H1 (cell line): ENCODE data around the gene CA5A. TPM values are rescaled to one million over a fixed set of nuclear protein-coding genes. Genes with fewer than 3 reads are reported as not detected.

Experiments used
- CTCF ChIA-PET: fragments of 300-600 bp; sonication (Branson Sonifier 250); formaldehyde crosslinking; loops from one replicate; lab custom pipeline; 2021; ENCODE audit not compliant: partially characterized antibody; lab: Charles Lee
- POLR2A ChIA-PET: fragments of 300-600 bp; sonication (Branson Sonifier 250); formaldehyde crosslinking; loops from one replicate; lab custom pipeline; 2021; ENCODE audit warnings: inconsistent platforms; ENCODE audit not compliant: partially characterized antibody; lab: Charles Lee
- DNase-seq, 2 experiments: peaks; one replicate each; pipeline versions ENCODE4 v3.0.0 to v3.0.0-alpha.2; 2010 to 2022; ENCODE audit warnings: low spot score in 2 of 2, low read depth in 1 of 2, mixed read lengths in 1 of 2
- FAIRE-seq: peaks from 2 replicates; lab custom pipeline; 2011; peaks lifted over from hg19 to GRCh38; lab: Jason Lieb, UNC
- H2AFZ ChIP-seq: 2 replicates; pipeline ENCODE4 v1.8.1; 2012; ENCODE audit warnings: low read length, inconsistent platforms
- H2AK5ac ChIP-seq: 2 replicates; pipeline ENCODE4 v1.6.1; 2013; ENCODE audit warnings: low read depth, low read length
- H2BK120ac ChIP-seq: replicated peaks from 2 replicates; pipeline ENCODE3; 2013; ENCODE audit warnings: low read depth, low read length, inconsistent platforms
- H2BK12ac ChIP-seq: 2 replicates; pipeline ENCODE4 v1.6.1; 2013; ENCODE audit warnings: low read depth, low read length
- H2BK15ac ChIP-seq: 2 replicates; pipeline ENCODE4 v1.6.1; 2013; ENCODE audit warnings: low read length
- H2BK20ac ChIP-seq: 2 replicates; pipeline ENCODE4 v1.6.1; 2013; ENCODE audit warnings: low read length
- H2BK5ac ChIP-seq: 2 replicates; pipeline ENCODE4 v1.6.1; 2013; ENCODE audit warnings: low read depth, low read length
- H3K14ac ChIP-seq: 2 replicates; pipeline ENCODE4 v1.6.1; 2013; ENCODE audit warnings: inconsistent platforms; ENCODE audit not compliant: insufficient read length
- H3K18ac ChIP-seq: 2 replicates; pipeline ENCODE4 v1.6.1; 2013; ENCODE audit warnings: low read length; ENCODE audit errors: extremely low read depth
- H3K23ac ChIP-seq: 2 replicates; pipeline ENCODE4 v1.6.1; 2013; ENCODE audit warnings: inconsistent platforms; ENCODE audit not compliant: insufficient read length
- H3K23me2 ChIP-seq: 2 replicates; pipeline ENCODE4 v1.6.1; 2013; ENCODE audit warnings: low read depth, low read length
- H3K27ac ChIP-seq: 2 replicates; pipeline ENCODE4 v1.6.1; 2011; ENCODE audit warnings: low read depth, low read length, inconsistent platforms
- H3K27me3 ChIP-seq, 4 experiments: replicated peaks in 1 of 4; 1 replicate in 1 of 4; 2 replicates in 3 of 4; pipeline versions ENCODE4 v1.6.1 to v1.8.1; 2011 to 2013; ENCODE audit warnings: low read length in 3 of 4, mild to moderate bottlenecking in 3 of 4, inconsistent platforms in 2 of 4, mixed read lengths in 2 of 4, moderate library complexity in 1 of 4; ENCODE audit not compliant: control insufficient read depth in 3 of 4, insufficient read depth in 3 of 4; ENCODE audit errors: extremely low read depth in 1 of 4
- H3K36me3 ChIP-seq, 4 experiments: 2 replicates each; pipeline versions ENCODE4 v1.6.1 to v1.8.1; 2011 to 2013; ENCODE audit warnings: mild to moderate bottlenecking in 4 of 4, low read length in 3 of 4, moderate library complexity in 2 of 4, control low read depth in 1 of 4, inconsistent platforms in 1 of 4; ENCODE audit not compliant: insufficient read depth in 4 of 4, control insufficient read depth in 2 of 4
- H3K4ac ChIP-seq: replicated peaks from 2 replicates; pipeline ENCODE3; 2013; ENCODE audit warnings: low read length, low read depth, mixed read lengths, inconsistent platforms; ENCODE audit not compliant: insufficient read length
- H3K4me1 ChIP-seq, 4 experiments: replicated peaks in 1 of 4; 1 replicate in 1 of 4; 2 replicates in 3 of 4; pipeline versions ENCODE4 v1.6.1 to v1.8.1; 2011 to 2013; ENCODE audit warnings: low read length in 3 of 4, inconsistent platforms in 2 of 4, mixed read lengths in 1 of 4; ENCODE audit not compliant: insufficient read depth in 4 of 4, control insufficient read depth in 3 of 4
- H3K4me2 ChIP-seq, 2 experiments: 2 replicates each; pipeline versions ENCODE4 v1.6.1 to v1.8.1; 2011 to 2013; ENCODE audit warnings: low read depth in 2 of 2, low read length in 2 of 2, control low read depth in 1 of 2, inconsistent platforms in 1 of 2, mild to moderate bottlenecking in 1 of 2; ENCODE audit not compliant: insufficient read depth in 1 of 2
- H3K4me3 ChIP-seq, 4 experiments: fragments of 200-600, 300-600 bp in 1 of 4; sonication (generic), shearing (Covaris generic), sonication (Bioruptor Twin) in 1 of 4; 2 replicates each; pipeline versions ENCODE4 v1.5.1 to v1.8.1; 2011 to 2016; ENCODE audit warnings: low read length in 4 of 4, low read depth in 3 of 4, control low read depth in 2 of 4, inconsistent platforms in 2 of 4, mild to moderate bottlenecking in 2 of 4, mixed read lengths in 1 of 4, moderate library complexity in 1 of 4; ENCODE audit not compliant: insufficient read depth in 2 of 4; ENCODE audit errors: extremely low read depth in 1 of 4
- H3K56ac ChIP-seq: replicated peaks from 2 replicates; pipeline ENCODE3; 2013; ENCODE audit warnings: low read depth, mild to moderate bottlenecking, mixed read lengths, low read length, inconsistent platforms; ENCODE audit not compliant: insufficient read length
- H3K79me1 ChIP-seq: 2 replicates; pipeline ENCODE4 v1.6.1; 2013; ENCODE audit warnings: low read depth, low read length, control low read depth
- H3K79me2 ChIP-seq, 2 experiments: 2 replicates each; pipeline versions ENCODE4 v1.6.1 to v1.8.1; 2012 to 2013; ENCODE audit warnings: low read length in 2 of 2, mild to moderate bottlenecking in 2 of 2, inconsistent platforms in 1 of 2; ENCODE audit not compliant: insufficient read depth in 2 of 2, control insufficient read depth in 1 of 2
- H3K9ac ChIP-seq, 4 experiments: replicated peaks in 1 of 4; 1 replicate in 1 of 4; 2 replicates in 3 of 4; pipeline versions ENCODE4 v1.6.1 to v1.8.1; 2011 to 2013; ENCODE audit warnings: low read depth in 3 of 4, low read length in 3 of 4, control low read depth in 2 of 4, mild to moderate bottlenecking in 2 of 4, moderate library complexity in 2 of 4, inconsistent platforms in 1 of 4; ENCODE audit errors: extremely low read depth in 1 of 4
- H3K9me3 ChIP-seq, 2 experiments: 2 replicates each; pipeline versions ENCODE4 v1.6.1 to v1.8.1; 2012 to 2013; ENCODE audit warnings: mild to moderate bottlenecking in 2 of 2, moderate library complexity in 2 of 2, control low read depth in 1 of 2, inconsistent platforms in 1 of 2, low read depth in 1 of 2, low read length in 1 of 2, mixed read lengths in 1 of 2; ENCODE audit not compliant: insufficient read depth in 2 of 2
- H4K20me1 ChIP-seq, 2 experiments: replicated peaks in 1 of 2; 2 replicates each; pipeline versions ENCODE3 to v1.8.1; 2011 to 2013; ENCODE audit warnings: inconsistent platforms in 2 of 2, low read length in 2 of 2, mild to moderate bottlenecking in 1 of 2; ENCODE audit not compliant: insufficient read depth in 2 of 2, control insufficient read depth in 1 of 2
- H4K5ac ChIP-seq: 2 replicates; pipeline ENCODE4 v1.6.1; 2013; ENCODE audit warnings: low read length, low read depth, mixed read lengths, inconsistent platforms; ENCODE audit not compliant: insufficient read length
- H4K8ac ChIP-seq: 2 replicates; pipeline ENCODE4 v1.8.0; 2013; ENCODE audit warnings: mild to moderate bottlenecking, moderate library complexity, low read length, inconsistent platforms; ENCODE audit not compliant: insufficient read depth; ENCODE audit errors: extremely low read depth
- H4K91ac ChIP-seq: replicated peaks from 2 replicates; pipeline ENCODE3; 2013; ENCODE audit warnings: low read length, mixed read lengths, inconsistent platforms; ENCODE audit not compliant: insufficient read length
- EZH2 ChIP-seq: fragments of 200-600 bp; sonication (generic); IDR thresholded peaks from 2 replicates; pipeline ENCODE4 v1.7.1; 2012; ENCODE audit warnings: low read depth, mild to moderate bottlenecking, moderate library complexity, low read length, inconsistent platforms; ENCODE audit not compliant: severe bottlenecking
- JUN ChIP-seq: IDR thresholded peaks from 2 replicates; pipeline ENCODE4 v1.6.1; 2011; ENCODE audit warnings: low read depth, mild to moderate bottlenecking, improper control_type of control experiment, low read length
- KDM1A ChIP-seq: fragments of 200-600, 300-600 bp; sonication (generic); IDR thresholded peaks from 2 replicates; pipeline ENCODE4 v1.7.1; 2016; ENCODE audit warnings: mild to moderate bottlenecking, low read length, borderline replicate concordance
- TBP ChIP-seq: IDR thresholded peaks from 2 replicates; pipeline ENCODE4 v1.6.1; 2011; ENCODE audit warnings: low read depth, low read length, improper control_type of control experiment
- ZNF274 ChIP-seq: IDR thresholded peaks from 2 replicates; pipeline ENCODE4 v1.7.0; 2012; ENCODE audit warnings: low read length, borderline replicate concordance; ENCODE audit errors: extremely low read depth
- WGBS, 2 experiments: shearing (Covaris generic) in 1 of 2; methylation state at CpG; one replicate each; pipeline versions ENCODE4 v1.1.6 to v1.1.7; 2013 to 2015; ENCODE audit warnings: low lambda C conversion rate in 2 of 2, mixed read lengths in 2 of 2, inconsistent platforms in 1 of 2, low coverage in 1 of 2, missing lambda C conversion rate in 1 of 2; ENCODE audit not compliant: insufficient replicate concordance in 2 of 2, insufficient coverage in 1 of 2, insufficient read length in 1 of 2; ENCODE audit errors: extremely low coverage in 1 of 2, missing lambda C conversion rate in 1 of 2; 5-methylcytosine and 5-hydroxymethylcytosine counted together
- polyA plus RNA-seq, 7 experiments: library from polyadenylated mRNA; depleted of rRNA in 3 of 7; stranded (reverse) in 5 of 7; unstranded in 2 of 7; fragments of >200 nt in 5 of 7; fragments of 200-250 nt in 2 of 7; gene quantifications; 1 replicate in 5 of 7; 2 replicates in 1 of 7; 4 replicates in 1 of 7; pipeline versions ENCODE4 v1.2.1 to v1.2.3, GENCODE V29; 2011 to 2013; ENCODE audit warnings: missing spikeins in 2 of 7, mixed read lengths in 2 of 7
- total RNA-seq: library from RNA; stranded (reverse); fragmentation: NEBNext Ultra II Directional; extraction: Animal tissue kit (Norgen Biotek cat#: 25700); gene quantifications from 2 replicates; pipeline ENCODE4 v1.2.1, GENCODE V29; 2021

The CA5A gene
- total and polyA plus RNA-seq, 2 of the 8 experiments (the other 6 are each of a cell fraction or from before 2014, with no cell fraction given), result not detected

DNA sequence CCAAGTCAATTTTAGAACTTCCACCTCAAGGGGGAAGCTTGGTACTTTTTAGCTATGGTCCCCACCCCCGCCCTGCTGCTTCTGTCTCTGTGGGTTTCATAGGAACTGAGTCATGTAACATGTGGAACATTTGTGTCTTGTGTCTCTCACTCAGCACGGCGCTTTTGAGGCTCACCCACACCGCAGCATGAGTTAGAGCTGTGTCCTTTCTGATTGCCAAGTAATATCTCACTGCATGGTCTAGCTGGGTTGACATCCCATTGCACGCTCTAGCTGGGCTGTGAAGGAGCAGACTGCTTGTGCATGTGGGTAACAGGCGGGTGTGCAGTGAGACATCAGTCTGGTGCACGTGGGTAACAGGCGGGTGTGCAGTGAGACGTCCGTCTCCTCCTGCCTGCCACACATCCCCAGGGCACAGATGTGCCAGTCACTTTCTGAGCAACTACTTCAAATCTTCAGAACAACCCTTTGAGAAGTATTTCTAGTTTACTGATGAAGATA lies 40.6 kb downstream of the CA5A start:
- Histone ChIP-seq H3K23ac (no peak overlapping the region), H3K27ac (no peak overlapping the region), H3K4me1 (no peaks in the 10 kb centered on the region), H4K91ac (no peak overlapping the region), H3K23me2 (no peaks in the 10 kb centered on the region), H2AK5ac (no peak overlapping the region), H3K4me3 (no peak overlapping the region), H4K8ac (no peak overlapping the region), H3K9ac (no peak overlapping the region), H2BK12ac (peak overlapping the region; percentile 75; the same call in 1 of the 2 replicates), H3K27me3 (no peaks in the 10 kb centered on the region), H3K56ac (no peak overlapping the region), H3K9me3 (no peaks in the 10 kb centered on the region), H4K20me1 (no peaks in the 10 kb centered on the region), H3K4me2 (no peak overlapping the region), H2BK120ac (no peak overlapping the region), H2BK5ac (no peak overlapping the region), H3K4ac (no peak overlapping the region), H2BK15ac (no peak overlapping the region), H2BK20ac (no peak overlapping the region), H3K79me1 (no peaks in the 10 kb centered on the region), H2AFZ (no peak overlapping the region), H3K36me3 (no peaks in the 10 kb centered on the region), H3K79me2 (no peaks in the 10 kb centered on the region), H3K18ac (no peak overlapping the region), H3K14ac (no peak overlapping the region), H4K5ac (no peak overlapping the region)
- ChIA-PET CTCF (interaction anchor here (0.8 to 3.0 kb wide), 5 partner anchors 10 to 119 kb away, joined by 3 to 9 read pairs (median 4); no protein-coding TSS in a partner anchor), POLR2A (no interaction called here)
- TF ChIP-seq EZH2, result no peak
- TF ChIP-seq KDM1A, result no peak
- no peak for TF ChIP-seq ZNF274
- no peak for TF ChIP-seq JUN
- TF ChIP-seq TBP, result no peak
- no peak for FAIRE-seq
- 92% methylated on average over 8 of the region's 10 CpGs; no CpG with 5 or more reads in 1 of the 2 experiments for WGBS, 2 experiments
- DNase-seq, result no peak
